GM23248 (cell line): ENCODE measurements around the gene HCRT.

Experiments
- EZH2 ChIP-seq: fragments of 200-600 bp; sonication (generic); IDR thresholded peaks from 2 replicates; pipeline ENCODE4 v1.6.1; 2018; ENCODE audit warnings: antibody characterized with exemption, mild to moderate bottlenecking; ENCODE audit not compliant: insufficient read depth, poor library complexity, severe bottlenecking
- EZH2phosphoT487 ChIP-seq: fragments of 200-600 bp; sonication (generic); IDR thresholded peaks from 2 replicates; pipeline ENCODE4 v1.6.1; 2018; ENCODE audit warnings: antibody characterized with exemption, moderate library complexity, mild to moderate bottlenecking, low read depth; ENCODE audit not compliant: insufficient read depth

- TF ChIP-seq EZH2 (no peak), EZH2phosphoT487 (no peak)
These were observed 50.1 kb downstream of the HCRT start for GRCh38 chr17:42135151-42135550.
